ENCODE data around the gene ATG9B. TPM values are rescaled to one million over a fixed set of nuclear protein-coding genes. Genes with fewer than 3 reads are reported as not detected.

The ATG9B gene
- total and polyA plus RNA-seq, 7 donors = 0.12 to 0.18 (median 0.18) TPM; not detected in 4

DNA sequence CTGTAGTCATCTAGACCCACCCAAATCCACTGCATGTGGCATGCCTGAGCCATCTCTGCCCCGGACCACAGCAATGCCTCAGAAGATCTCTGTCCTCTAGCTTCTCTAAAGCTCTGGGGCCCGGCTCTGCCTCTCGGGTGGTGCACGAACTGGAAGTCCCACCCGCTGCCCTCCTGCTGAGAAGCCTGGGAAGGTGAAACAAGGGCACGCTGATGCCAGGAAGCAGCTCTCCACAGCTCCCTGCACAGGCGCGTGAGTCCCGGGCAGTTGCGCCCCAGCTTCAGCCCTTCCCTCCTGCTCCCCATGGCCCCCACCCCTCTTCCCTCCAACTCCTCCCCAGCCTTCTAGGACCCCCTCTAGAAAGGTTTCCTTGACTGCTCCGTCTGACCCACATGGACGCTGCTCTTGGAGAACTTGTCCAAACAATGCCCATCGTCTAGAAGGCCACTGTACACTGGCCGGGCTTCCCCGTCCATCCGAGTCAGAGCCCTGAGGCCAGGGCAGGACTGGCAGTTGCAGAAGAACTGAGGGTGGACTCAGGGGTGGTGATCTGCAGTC is 58.9 kb downstream of the ATG9B start:
- Histone ChIP-seq H3K27me3 (ENCODE audit: insufficient read depth in 3 of 3, low read length in 2 of 3) (peaks cover 0 to 9% (median 0%) of the 10 kb centered on the region in 3 donors), H3K4me3 (no peak overlapping the region), H3K9me3 (no peaks in the 10 kb centered on the region), H3K27ac (no peak overlapping the region), H3K4me1 (peaks cover 19% of the 10 kb centered on the region), H3K36me3 (ENCODE audit: insufficient read depth in 1 of 2, low read depth in 1 of 2) (no peaks in the 10 kb centered on the region)
- TF ChIP-seq, protein P1, sequence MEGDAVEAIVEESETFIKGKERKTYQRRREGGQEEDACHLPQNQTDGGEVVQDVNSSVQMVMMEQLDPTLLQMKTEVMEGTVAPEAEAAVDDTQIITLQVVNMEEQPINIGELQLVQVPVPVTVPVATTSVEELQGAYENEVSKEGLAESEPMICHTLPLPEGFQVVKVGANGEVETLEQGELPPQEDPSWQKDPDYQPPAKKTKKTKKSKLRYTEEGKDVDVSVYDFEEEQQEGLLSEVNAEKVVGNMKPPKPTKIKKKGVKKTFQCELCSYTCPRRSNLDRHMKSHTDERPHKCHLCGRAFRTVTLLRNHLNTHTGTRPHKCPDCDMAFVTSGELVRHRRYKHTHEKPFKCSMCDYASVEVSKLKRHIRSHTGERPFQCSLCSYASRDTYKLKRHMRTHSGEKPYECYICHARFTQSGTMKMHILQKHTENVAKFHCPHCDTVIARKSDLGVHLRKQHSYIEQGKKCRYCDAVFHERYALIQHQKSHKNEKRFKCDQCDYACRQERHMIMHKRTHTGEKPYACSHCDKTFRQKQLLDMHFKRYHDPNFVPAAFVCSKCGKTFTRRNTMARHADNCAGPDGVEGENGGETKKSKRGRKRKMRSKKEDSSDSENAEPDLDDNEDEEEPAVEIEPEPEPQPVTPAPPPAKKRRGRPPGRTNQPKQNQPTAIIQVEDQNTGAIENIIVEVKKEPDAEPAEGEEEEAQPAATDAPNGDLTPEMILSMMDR (IDR thresholded peaks at IDR 0.05) = no peak
- WGBS, 3 donors = 80 to 87% (median 86%) methylated on average over 16 of the region's 16 CpGs
- ATAC-seq (no peak), DNase-seq (no peak)
- intact Hi-C loops (cut with DNase I) = no loop called here

Other genes with a start within 250 kb of the ATG9B start
- gene TMEM176B, start 224.1 kb downstream of the ATG9B start, total RNA-seq = 10 to 100 TPM in 1 of 4 donors, 1 to 10 TPM in 3; 3.4 to 15.9 (median 4.9) TPM
- gene TMEM176B, start 224.1 kb downstream of the ATG9B start, polyA plus RNA-seq = 1 to 10 TPM; 2.2 to 5.6 (median 3.9) TPM
- gene TMEM176A, start 223.7 kb downstream of the ATG9B start, total RNA-seq = 10 to 100 TPM in 1 of 4 donors, 1 to 10 TPM in 3; 2.9 to 13.7 (median 4.2) TPM
- 1 to 10 TPM; 2.3 to 3.2 (median 3.0) TPM for gene TMEM176A, start 223.7 kb downstream of the ATG9B start, polyA plus RNA-seq
- under 1 TPM in 1 of 4 donors, not detected in 3; 0.08 TPM for gene AOC1, start 172.0 kb downstream of the ATG9B start, total RNA-seq
- under 1 TPM in 1 of 3 donors, not detected in 2; 0.25 TPM for gene AOC1, start 172.0 kb downstream of the ATG9B start, polyA plus RNA-seq
- gene KCNH2, start 46.2 kb downstream of the ATG9B start, total RNA-seq = under 1 TPM; 0.21 to 0.39 (median 0.22) TPM
- under 1 TPM; 0.18 to 0.48 (median 0.20) TPM for gene KCNH2, start 46.2 kb downstream of the ATG9B start, polyA plus RNA-seq
- gene NOS3, start 33.5 kb downstream of the ATG9B start, total RNA-seq = 10 to 100 TPM in 1 of 4 donors, 1 to 10 TPM in 3; 5.8 to 13.2 (median 6.3) TPM
- 1 to 10 TPM; 1.4 to 5.7 (median 5.0) TPM for gene NOS3, start 33.5 kb downstream of the ATG9B start, polyA plus RNA-seq
- 10 to 100 TPM; 13.2 to 20.7 (median 19.2) TPM for gene ABCB8, start 4.0 kb upstream of the ATG9B start, total RNA-seq
- gene ABCB8, start 4.0 kb upstream of the ATG9B start, polyA plus RNA-seq = 10 to 100 TPM in 2 of 3 donors, 1 to 10 TPM in 1; 9.3 to 16.6 (median 12.9) TPM
- gene ASIC3, start 24.0 kb upstream of the ATG9B start, total RNA-seq = 1 to 10 TPM; 2.1 to 6.2 (median 3.9) TPM
- gene ASIC3, start 24.0 kb upstream of the ATG9B start, polyA plus RNA-seq = 1 to 10 TPM; 1.8 to 5.0 (median 1.8) TPM
- gene CDK5, start 33.4 kb upstream of the ATG9B start, total RNA-seq = 1 to 10 TPM; 3.8 to 6.4 (median 5.4) TPM
- gene CDK5, start 33.4 kb upstream of the ATG9B start, polyA plus RNA-seq = 10 to 100 TPM in 1 of 3 donors, 1 to 10 TPM in 2; 5.7 to 15.2 (median 6.2) TPM
- 10 to 100 TPM; 26.5 to 36.0 (median 31.3) TPM for gene SLC4A2, start 35.1 kb upstream of the ATG9B start, total RNA-seq
- 10 to 100 TPM; 26.9 to 39.8 (median 33.5) TPM for gene SLC4A2, start 35.1 kb upstream of the ATG9B start, polyA plus RNA-seq
- 100 to 1,000 TPM in 3 of 4 donors, 10 to 100 TPM in 1; 87.1 to 126 (median 111) TPM for gene FASTK, start 56.3 kb upstream of the ATG9B start, total RNA-seq
- 100 to 1,000 TPM; 132 to 194 (median 151) TPM for gene FASTK, start 56.3 kb upstream of the ATG9B start, polyA plus RNA-seq
- 10 to 100 TPM; 41.7 to 55.5 (median 44.4) TPM for gene TMUB1, start 59.0 kb upstream of the ATG9B start, total RNA-seq
- gene TMUB1, start 59.0 kb upstream of the ATG9B start, polyA plus RNA-seq = 100 to 1,000 TPM in 1 of 3 donors, 10 to 100 TPM in 2; 76.9 to 121 (median 85.3) TPM
- gene AGAP3, start 62.0 kb upstream of the ATG9B start, total RNA-seq = 10 to 100 TPM; 39.3 to 52.2 (median 51.4) TPM
- gene AGAP3, start 62.0 kb upstream of the ATG9B start, polyA plus RNA-seq = 10 to 100 TPM; 38.4 to 75.3 (median 44.7) TPM
- 1 to 10 TPM in 1 of 4 donors, under 1 TPM in 2, not detected in 1; 0.38 to 1.9 (median 0.91) TPM for gene GBX1, start 143.2 kb upstream of the ATG9B start, total RNA-seq
- under 1 TPM; 0.07 to 0.93 (median 0.21) TPM for gene GBX1, start 143.2 kb upstream of the ATG9B start, polyA plus RNA-seq
- gene ASB10, start 162.8 kb upstream of the ATG9B start, total RNA-seq = 10 to 100 TPM in 3 of 4 donors, 1 to 10 TPM in 1; 9.7 to 29.6 (median 23.0) TPM
- 10 to 100 TPM in 2 of 3 donors, 1 to 10 TPM in 1; 3.8 to 25.2 (median 22.5) TPM for gene ASB10, start 162.8 kb upstream of the ATG9B start, polyA plus RNA-seq
- under 1 TPM in 1 of 4 donors, not detected in 3; 0.83 TPM for gene H2BK1, start 186.0 kb upstream of the ATG9B start, total RNA-seq
- gene H2BK1, start 186.0 kb upstream of the ATG9B start, polyA plus RNA-seq = not detected
- 10 to 100 TPM; 35.7 to 66.7 (median 57.5) TPM for gene ABCF2, start 202.7 kb upstream of the ATG9B start, total RNA-seq
- 10 to 100 TPM; 49.8 to 94.0 (median 66.3) TPM for gene ABCF2, start 202.7 kb upstream of the ATG9B start, polyA plus RNA-seq
- 10 to 100 TPM in 3 of 4 donors, 1 to 10 TPM in 1; 8.8 to 19.8 (median 11.4) TPM for gene CHPF2, start 208.0 kb upstream of the ATG9B start, total RNA-seq
- gene CHPF2, start 208.0 kb upstream of the ATG9B start, polyA plus RNA-seq = 10 to 100 TPM in 1 of 3 donors, 1 to 10 TPM in 2; 5.3 to 19.2 (median 8.0) TPM
- 100 to 1,000 TPM in 3 of 4 donors, 10 to 100 TPM in 1; 92.5 to 138 (median 108) TPM for gene SMARCD3, start 224.2 kb upstream of the ATG9B start, total RNA-seq
- gene SMARCD3, start 224.2 kb upstream of the ATG9B start, polyA plus RNA-seq = 10 to 100 TPM; 38.3 to 75.8 (median 58.5) TPM